GM23338 (cell line): ENCODE measurements around the gene PFKFB1. TPM values are rescaled to one million over a fixed set of nuclear protein-coding genes. Genes with fewer than 3 reads are reported as not detected.

Source experiments
- ATAC-seq: fragments of 200-7000 bp; cut with Tn5 transposase; 3 replicates; pipeline ENCODE4 v1.9.1; 2020
- DNase-seq: peaks from one replicate; pipeline ENCODE4 v3.0.0-alpha.2; 2015; ENCODE audit warnings: low spot score
- H2AFZ ChIP-seq: fragments of 200-600 bp; sonication (generic); 2 replicates; pipeline ENCODE4 v1.8.0; 2016; ENCODE audit warnings: antibody characterized with exemption, mild to moderate bottlenecking, moderate library complexity
- H3F3A ChIP-seq: fragments of 200-600 bp; sonication (generic); replicated peaks from 2 replicates; pipeline ENCODE4 v1.8.0; 2017; ENCODE audit warnings: antibody characterized with exemption, mixed run types, low read depth
- H3K27ac ChIP-seq: fragments of 200-600 bp; sonication (generic); 2 replicates; pipeline ENCODE4 v1.6.1; 2016; ENCODE audit warnings: low read depth
- H3K27me3 ChIP-seq: fragments of 200-600 bp; sonication (generic); 2 replicates; pipeline ENCODE4 v1.8.0; 2016; ENCODE audit warnings: mild to moderate bottlenecking, mixed run types, moderate library complexity; ENCODE audit not compliant: insufficient read depth
- H3K36me3 ChIP-seq: fragments of 200-600 bp; sonication (generic); 2 replicates; pipeline ENCODE4 v1.8.0; 2016; ENCODE audit warnings: mild to moderate bottlenecking; ENCODE audit not compliant: insufficient read depth
- H3K4me1 ChIP-seq: fragments of 200-600 bp; sonication (generic); 2 replicates; pipeline ENCODE4 v1.8.0; 2016; ENCODE audit warnings: mild to moderate bottlenecking, moderate library complexity; ENCODE audit not compliant: insufficient read depth
- H3K4me2 ChIP-seq: fragments of 200-600 bp; sonication (generic); 2 replicates; pipeline ENCODE4 v1.7.1; 2017; ENCODE audit warnings: mixed run types
- H3K4me3 ChIP-seq: fragments of 200-600 bp; sonication (generic); 2 replicates; pipeline ENCODE4 v1.6.1; 2016; ENCODE audit warnings: mixed run types
- H3K79me2 ChIP-seq: fragments of 200-600 bp; sonication (generic); replicated peaks from 2 replicates; pipeline ENCODE4 v1.8.0; 2017; ENCODE audit warnings: mild to moderate bottlenecking; ENCODE audit not compliant: insufficient read depth
- H3K9me2 ChIP-seq: fragments of 200-600 bp; sonication (generic); 2 replicates; pipeline ENCODE4 v1.8.0; 2017; ENCODE audit not compliant: insufficient read depth
- H4K20me1 ChIP-seq: fragments of 200-600 bp; sonication (generic); replicated peaks from 2 replicates; pipeline ENCODE4 v1.8.0; 2017; ENCODE audit warnings: mild to moderate bottlenecking; ENCODE audit not compliant: insufficient read depth
- H3K27ac Mint-ChIP-seq: 2 replicates; pipeline ENCODE4 v1.8.0; 2020; ENCODE audit warnings: inconsistent platforms, mild to moderate bottlenecking, moderate library complexity, mixed read lengths
- H3K27me3 Mint-ChIP-seq: 3 replicates; pipeline ENCODE4 v1.8.0; 2022; ENCODE audit warnings: low read depth, mild to moderate bottlenecking, moderate library complexity, mixed read lengths, inconsistent platforms; ENCODE audit not compliant: insufficient read depth, poor library complexity
- H3K36me3 Mint-ChIP-seq: 3 replicates; pipeline ENCODE4 v1.8.0; 2021; ENCODE audit warnings: low read depth, mild to moderate bottlenecking, inconsistent platforms, moderate library complexity, mixed read lengths
- H3K4me1 Mint-ChIP-seq: 3 replicates; pipeline ENCODE4 v1.8.0; 2020; ENCODE audit warnings: mild to moderate bottlenecking, inconsistent platforms, mixed read lengths
- H3K4me3 Mint-ChIP-seq: 3 replicates; pipeline ENCODE4 v1.8.0; 2021; ENCODE audit warnings: moderate library complexity, mild to moderate bottlenecking, inconsistent platforms, mixed read lengths
- H3K9me3 Mint-ChIP-seq: 3 replicates; pipeline ENCODE4 v1.8.0; 2020; ENCODE audit warnings: moderate library complexity, mild to moderate bottlenecking, inconsistent platforms, mixed read lengths
- CREB1 ChIP-seq: fragments of 250-450 bp; sonication (Bioruptor Pico); IDR thresholded peaks from 2 replicates; pipeline ENCODE4 v1.5.0; 2020; ENCODE audit warnings: low read depth, mild to moderate bottlenecking, moderate library complexity
- EZH2 ChIP-seq: fragments of 200-600 bp; sonication (generic); IDR thresholded peaks from one replicate; pipeline ENCODE4 v1.8.0; 2017; ENCODE audit warnings: antibody characterized with exemption, mild to moderate bottlenecking, low read depth; ENCODE audit not compliant: unreplicated experiment
- EZH2phosphoT487 ChIP-seq: fragments of 200-600 bp; sonication (generic); IDR thresholded peaks from one replicate; pipeline ENCODE4 v1.8.1; 2018; ENCODE audit warnings: antibody characterized with exemption; ENCODE audit not compliant: unreplicated experiment
- JUNB ChIP-seq: IDR thresholded peaks from one replicate; pipeline ENCODE4 v1.6.1; 2016; ENCODE audit warnings: antibody characterized with exemption; ENCODE audit not compliant: unreplicated experiment
- NANOG ChIP-seq: IDR thresholded peaks from 2 replicates; pipeline ENCODE4 v1.6.1; 2016; ENCODE audit warnings: antibody characterized with exemption, borderline replicate concordance
- POLR2AphosphoS5 ChIP-seq: IDR thresholded peaks from 2 replicates; pipeline ENCODE4 v1.6.1; 2016; ENCODE audit warnings: antibody characterized with exemption, low read depth
- STAT1 ChIP-seq: IDR thresholded peaks from one replicate; pipeline ENCODE4 v1.6.1; 2016; ENCODE audit warnings: antibody characterized with exemption; ENCODE audit not compliant: unreplicated experiment
- ZNF114 ChIP-seq: fragments of 250-450 bp; sonication (Bioruptor Pico); IDR thresholded peaks from 2 replicates; pipeline ENCODE4 v1.5.0; 2020; ENCODE audit warnings: mild to moderate bottlenecking, moderate library complexity
- polyA plus RNA-seq: library from polyadenylated mRNA; unstranded; fragments of >200 nt; fragmentation: Nextera tagmentation; extraction: Ambion mirVana; gene quantifications from 2 replicates; pipeline ENCODE4 v1.2.1, GENCODE V29; 2016
- total RNA-seq: library from RNA; depleted of rRNA; stranded (reverse); fragments of >200 nt; shearing (Covaris generic); gene quantifications from 2 replicates; pipeline ENCODE4 v1.2.3, GENCODE V29; 2014
- TF ChIP-seq, protein P1 (sequence below): fragments of 250-450 bp; sonication (Bioruptor Pico); IDR thresholded peaks from 2 replicates; pipeline ENCODE4 v1.5.0; 2020; ENCODE audit warnings: mild to moderate bottlenecking, moderate library complexity
- TF ChIP-seq, protein P2 (sequence below), 2 experiments: fragments of 200-600 bp in 1 of 2; sonication (generic) in 1 of 2; conservative IDR thresholded peaks; 2 replicates each; pipeline versions ENCODE4 v1.5.1 to v1.6.1; 2016 to 2017; ENCODE audit warnings: antibody characterized with exemption in 2 of 2, low read depth in 2 of 2, mild to moderate bottlenecking in 2 of 2, moderate library complexity in 1 of 2
- TF ChIP-seq, protein P3 (sequence below): IDR thresholded peaks from one replicate; pipeline ENCODE4 v1.6.1; 2018; ENCODE audit warnings: antibody characterized with exemption; ENCODE audit not compliant: unreplicated experiment
- TF ChIP-seq, protein P4 (sequence below): IDR thresholded peaks from 2 replicates; pipeline ENCODE4 v1.6.1; 2016; ENCODE audit warnings: antibody characterized with exemption

Gene PFKFB1
- total and polyA plus RNA-seq, 2 experiments from 2014 or later = not detected

DNA sequence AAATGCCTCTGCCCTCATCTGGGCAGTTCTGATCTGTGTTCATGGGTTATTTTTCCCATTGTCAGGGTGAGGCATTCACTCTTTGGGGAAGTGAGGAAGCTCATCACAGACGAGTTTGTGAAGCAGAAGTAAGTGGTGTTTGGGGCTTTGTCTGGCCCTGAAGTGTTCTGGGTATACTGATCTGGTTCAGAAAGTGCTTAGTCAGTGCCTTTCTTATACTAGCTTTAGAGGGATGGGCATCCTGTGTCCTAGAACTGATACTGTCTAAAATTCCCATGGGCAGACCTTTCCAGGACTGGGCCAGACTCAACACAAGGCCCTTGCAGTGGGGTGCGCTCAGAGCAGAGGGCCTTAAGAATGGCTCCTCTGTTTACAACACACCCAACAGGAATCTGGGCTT lies 67.0 kb downstream of the PFKFB1 start:
- no peaks in the 10 kb centered on the region for H3K27me3 Mint-ChIP-seq
- H3K36me3 ChIP-seq = no peaks in the 10 kb centered on the region
- H3K9me2 ChIP-seq = no peaks in the 10 kb centered on the region
- no peak overlapping the region for H3K4me3 Mint-ChIP-seq
- no peak overlapping the region for H2AFZ ChIP-seq
- H3K27ac ChIP-seq = no peak overlapping the region
- TF ChIP-seq ZNF114 (CRISPR knock-in tag) (no peak), EZH2 (no peak), JUNB (no peak), NANOG (no peak), POLR2AphosphoS5 (no peak), STAT1 (no peak), CREB1 (no peak), EZH2phosphoT487 (no peak)
- TF ChIP-seq, protein P1, sequence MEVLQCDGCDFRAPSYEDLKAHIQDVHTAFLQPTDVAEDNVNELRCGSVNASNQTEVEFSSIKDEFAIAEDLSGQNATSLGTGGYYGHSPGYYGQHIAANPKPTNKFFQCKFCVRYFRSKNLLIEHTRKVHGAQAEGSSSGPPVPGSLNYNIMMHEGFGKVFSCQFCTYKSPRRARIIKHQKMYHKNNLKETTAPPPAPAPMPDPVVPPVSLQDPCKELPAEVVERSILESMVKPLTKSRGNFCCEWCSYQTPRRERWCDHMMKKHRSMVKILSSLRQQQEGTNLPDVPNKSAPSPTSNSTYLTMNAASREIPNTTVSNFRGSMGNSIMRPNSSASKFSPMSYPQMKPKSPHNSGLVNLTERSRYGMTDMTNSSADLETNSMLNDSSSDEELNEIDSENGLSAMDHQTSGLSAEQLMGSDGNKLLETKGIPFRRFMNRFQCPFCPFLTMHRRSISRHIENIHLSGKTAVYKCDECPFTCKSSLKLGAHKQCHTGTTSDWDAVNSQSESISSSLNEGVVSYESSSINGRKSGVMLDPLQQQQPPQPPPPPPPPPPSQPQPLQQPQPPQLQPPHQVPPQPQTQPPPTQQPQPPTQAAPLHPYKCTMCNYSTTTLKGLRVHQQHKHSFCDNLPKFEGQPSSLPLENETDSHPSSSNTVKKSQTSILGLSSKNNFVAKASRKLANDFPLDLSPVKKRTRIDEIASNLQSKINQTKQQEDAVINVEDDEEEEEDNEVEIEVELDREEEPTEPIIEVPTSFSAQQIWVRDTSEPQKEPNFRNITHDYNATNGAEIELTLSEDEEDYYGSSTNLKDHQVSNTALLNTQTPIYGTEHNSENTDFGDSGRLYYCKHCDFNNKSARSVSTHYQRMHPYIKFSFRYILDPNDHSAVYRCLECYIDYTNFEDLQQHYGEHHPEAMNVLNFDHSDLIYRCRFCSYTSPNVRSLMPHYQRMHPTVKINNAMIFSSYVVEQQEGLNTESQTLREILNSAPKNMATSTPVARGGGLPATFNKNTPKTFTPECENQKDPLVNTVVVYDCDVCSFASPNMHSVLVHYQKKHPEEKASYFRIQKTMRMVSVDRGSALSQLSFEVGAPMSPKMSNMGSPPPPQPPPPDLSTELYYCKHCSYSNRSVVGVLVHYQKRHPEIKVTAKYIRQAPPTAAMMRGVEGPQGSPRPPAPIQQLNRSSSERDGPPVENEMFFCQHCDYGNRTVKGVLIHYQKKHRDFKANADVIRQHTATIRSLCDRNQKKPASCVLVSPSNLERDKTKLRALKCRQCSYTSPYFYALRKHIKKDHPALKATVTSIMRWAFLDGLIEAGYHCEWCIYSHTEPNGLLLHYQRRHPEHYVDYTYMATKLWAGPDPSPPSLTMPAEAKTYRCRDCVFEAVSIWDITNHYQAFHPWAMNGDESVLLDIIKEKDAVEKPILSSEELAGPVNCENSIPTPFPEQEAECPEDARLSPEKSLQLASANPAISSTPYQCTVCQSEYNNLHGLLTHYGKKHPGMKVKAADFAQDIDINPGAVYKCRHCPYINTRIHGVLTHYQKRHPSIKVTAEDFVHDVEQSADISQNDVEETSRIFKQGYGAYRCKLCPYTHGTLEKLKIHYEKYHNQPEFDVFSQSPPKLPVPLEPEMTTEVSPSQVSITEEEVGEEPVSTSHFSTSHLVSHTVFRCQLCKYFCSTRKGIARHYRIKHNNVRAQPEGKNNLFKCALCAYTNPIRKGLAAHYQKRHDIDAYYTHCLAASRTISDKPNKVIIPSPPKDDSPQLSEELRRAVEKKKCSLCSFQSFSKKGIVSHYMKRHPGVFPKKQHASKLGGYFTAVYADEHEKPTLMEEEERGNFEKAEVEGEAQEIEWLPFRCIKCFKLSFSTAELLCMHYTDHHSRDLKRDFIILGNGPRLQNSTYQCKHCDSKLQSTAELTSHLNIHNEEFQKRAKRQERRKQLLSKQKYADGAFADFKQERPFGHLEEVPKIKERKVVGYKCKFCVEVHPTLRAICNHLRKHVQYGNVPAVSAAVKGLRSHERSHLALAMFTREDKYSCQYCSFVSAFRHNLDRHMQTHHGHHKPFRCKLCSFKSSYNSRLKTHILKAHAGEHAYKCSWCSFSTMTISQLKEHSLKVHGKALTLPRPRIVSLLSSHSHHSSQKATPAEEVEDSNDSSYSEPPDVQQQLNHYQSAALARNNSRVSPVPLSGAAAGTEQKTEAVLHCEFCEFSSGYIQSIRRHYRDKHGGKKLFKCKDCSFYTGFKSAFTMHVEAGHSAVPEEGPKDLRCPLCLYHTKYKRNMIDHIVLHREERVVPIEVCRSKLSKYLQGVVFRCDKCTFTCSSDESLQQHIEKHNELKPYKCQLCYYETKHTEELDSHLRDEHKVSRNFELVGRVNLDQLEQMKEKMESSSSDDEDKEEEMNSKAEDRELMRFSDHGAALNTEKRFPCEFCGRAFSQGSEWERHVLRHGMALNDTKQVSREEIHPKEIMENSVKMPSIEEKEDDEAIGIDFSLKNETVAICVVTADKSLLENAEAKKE (CRISPR knock-in tag) = no peak
- TF ChIP-seq, protein P2, sequence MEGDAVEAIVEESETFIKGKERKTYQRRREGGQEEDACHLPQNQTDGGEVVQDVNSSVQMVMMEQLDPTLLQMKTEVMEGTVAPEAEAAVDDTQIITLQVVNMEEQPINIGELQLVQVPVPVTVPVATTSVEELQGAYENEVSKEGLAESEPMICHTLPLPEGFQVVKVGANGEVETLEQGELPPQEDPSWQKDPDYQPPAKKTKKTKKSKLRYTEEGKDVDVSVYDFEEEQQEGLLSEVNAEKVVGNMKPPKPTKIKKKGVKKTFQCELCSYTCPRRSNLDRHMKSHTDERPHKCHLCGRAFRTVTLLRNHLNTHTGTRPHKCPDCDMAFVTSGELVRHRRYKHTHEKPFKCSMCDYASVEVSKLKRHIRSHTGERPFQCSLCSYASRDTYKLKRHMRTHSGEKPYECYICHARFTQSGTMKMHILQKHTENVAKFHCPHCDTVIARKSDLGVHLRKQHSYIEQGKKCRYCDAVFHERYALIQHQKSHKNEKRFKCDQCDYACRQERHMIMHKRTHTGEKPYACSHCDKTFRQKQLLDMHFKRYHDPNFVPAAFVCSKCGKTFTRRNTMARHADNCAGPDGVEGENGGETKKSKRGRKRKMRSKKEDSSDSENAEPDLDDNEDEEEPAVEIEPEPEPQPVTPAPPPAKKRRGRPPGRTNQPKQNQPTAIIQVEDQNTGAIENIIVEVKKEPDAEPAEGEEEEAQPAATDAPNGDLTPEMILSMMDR (conservative IDR thresholded peaks at IDR 0.05; ENCODE audit: low read depth in 2 of 2) = no peak
- TF ChIP-seq, protein P3, sequence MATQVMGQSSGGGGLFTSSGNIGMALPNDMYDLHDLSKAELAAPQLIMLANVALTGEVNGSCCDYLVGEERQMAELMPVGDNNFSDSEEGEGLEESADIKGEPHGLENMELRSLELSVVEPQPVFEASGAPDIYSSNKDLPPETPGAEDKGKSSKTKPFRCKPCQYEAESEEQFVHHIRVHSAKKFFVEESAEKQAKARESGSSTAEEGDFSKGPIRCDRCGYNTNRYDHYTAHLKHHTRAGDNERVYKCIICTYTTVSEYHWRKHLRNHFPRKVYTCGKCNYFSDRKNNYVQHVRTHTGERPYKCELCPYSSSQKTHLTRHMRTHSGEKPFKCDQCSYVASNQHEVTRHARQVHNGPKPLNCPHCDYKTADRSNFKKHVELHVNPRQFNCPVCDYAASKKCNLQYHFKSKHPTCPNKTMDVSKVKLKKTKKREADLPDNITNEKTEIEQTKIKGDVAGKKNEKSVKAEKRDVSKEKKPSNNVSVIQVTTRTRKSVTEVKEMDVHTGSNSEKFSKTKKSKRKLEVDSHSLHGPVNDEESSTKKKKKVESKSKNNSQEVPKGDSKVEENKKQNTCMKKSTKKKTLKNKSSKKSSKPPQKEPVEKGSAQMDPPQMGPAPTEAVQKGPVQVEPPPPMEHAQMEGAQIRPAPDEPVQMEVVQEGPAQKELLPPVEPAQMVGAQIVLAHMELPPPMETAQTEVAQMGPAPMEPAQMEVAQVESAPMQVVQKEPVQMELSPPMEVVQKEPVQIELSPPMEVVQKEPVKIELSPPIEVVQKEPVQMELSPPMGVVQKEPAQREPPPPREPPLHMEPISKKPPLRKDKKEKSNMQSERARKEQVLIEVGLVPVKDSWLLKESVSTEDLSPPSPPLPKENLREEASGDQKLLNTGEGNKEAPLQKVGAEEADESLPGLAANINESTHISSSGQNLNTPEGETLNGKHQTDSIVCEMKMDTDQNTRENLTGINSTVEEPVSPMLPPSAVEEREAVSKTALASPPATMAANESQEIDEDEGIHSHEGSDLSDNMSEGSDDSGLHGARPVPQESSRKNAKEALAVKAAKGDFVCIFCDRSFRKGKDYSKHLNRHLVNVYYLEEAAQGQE = no peak
- TF ChIP-seq, protein P4, sequence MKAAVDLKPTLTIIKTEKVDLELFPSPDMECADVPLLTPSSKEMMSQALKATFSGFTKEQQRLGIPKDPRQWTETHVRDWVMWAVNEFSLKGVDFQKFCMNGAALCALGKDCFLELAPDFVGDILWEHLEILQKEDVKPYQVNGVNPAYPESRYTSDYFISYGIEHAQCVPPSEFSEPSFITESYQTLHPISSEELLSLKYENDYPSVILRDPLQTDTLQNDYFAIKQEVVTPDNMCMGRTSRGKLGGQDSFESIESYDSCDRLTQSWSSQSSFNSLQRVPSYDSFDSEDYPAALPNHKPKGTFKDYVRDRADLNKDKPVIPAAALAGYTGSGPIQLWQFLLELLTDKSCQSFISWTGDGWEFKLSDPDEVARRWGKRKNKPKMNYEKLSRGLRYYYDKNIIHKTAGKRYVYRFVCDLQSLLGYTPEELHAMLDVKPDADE = no peak
- H3K27me3 ChIP-seq = no peaks in the 10 kb centered on the region
- no peaks in the 10 kb centered on the region; the same call in 2 of the 3 replicates for H3K9me3 Mint-ChIP-seq
- no peak overlapping the region for H3K4me2 ChIP-seq
- no peak for DNase-seq
- no peak overlapping the region for H3K27ac Mint-ChIP-seq
- no peaks in the 10 kb centered on the region; the same call in 1 of the 2 replicates for H4K20me1 ChIP-seq
- H3K36me3 Mint-ChIP-seq = peaks cover 54% of the 10 kb centered on the region
- no peak for ATAC-seq
- H3K79me2 ChIP-seq = peaks cover 5% of the 10 kb centered on the region; the same call in 1 of the 2 replicates
- no peak overlapping the region for H3K4me3 ChIP-seq
- H3K4me1 ChIP-seq = no peaks in the 10 kb centered on the region
- no peaks in the 10 kb centered on the region for H3F3A ChIP-seq
- no peaks in the 10 kb centered on the region for H3K4me1 Mint-ChIP-seq
